RKO (cell line): ENCODE measurements around the gene GALNT9.
"Not testable (repeated sequence)": the region's sequence is repeated elsewhere in the genome, so short reads cannot be mapped to it uniquely, and the experiment has no call there.

ENCODE experiments used
- DNase-seq: peaks from one replicate; pipeline ENCODE4 v3.0.0-alpha.2; 2016; ENCODE audit warnings: low spot score

The GALNT9 gene

DNA sequence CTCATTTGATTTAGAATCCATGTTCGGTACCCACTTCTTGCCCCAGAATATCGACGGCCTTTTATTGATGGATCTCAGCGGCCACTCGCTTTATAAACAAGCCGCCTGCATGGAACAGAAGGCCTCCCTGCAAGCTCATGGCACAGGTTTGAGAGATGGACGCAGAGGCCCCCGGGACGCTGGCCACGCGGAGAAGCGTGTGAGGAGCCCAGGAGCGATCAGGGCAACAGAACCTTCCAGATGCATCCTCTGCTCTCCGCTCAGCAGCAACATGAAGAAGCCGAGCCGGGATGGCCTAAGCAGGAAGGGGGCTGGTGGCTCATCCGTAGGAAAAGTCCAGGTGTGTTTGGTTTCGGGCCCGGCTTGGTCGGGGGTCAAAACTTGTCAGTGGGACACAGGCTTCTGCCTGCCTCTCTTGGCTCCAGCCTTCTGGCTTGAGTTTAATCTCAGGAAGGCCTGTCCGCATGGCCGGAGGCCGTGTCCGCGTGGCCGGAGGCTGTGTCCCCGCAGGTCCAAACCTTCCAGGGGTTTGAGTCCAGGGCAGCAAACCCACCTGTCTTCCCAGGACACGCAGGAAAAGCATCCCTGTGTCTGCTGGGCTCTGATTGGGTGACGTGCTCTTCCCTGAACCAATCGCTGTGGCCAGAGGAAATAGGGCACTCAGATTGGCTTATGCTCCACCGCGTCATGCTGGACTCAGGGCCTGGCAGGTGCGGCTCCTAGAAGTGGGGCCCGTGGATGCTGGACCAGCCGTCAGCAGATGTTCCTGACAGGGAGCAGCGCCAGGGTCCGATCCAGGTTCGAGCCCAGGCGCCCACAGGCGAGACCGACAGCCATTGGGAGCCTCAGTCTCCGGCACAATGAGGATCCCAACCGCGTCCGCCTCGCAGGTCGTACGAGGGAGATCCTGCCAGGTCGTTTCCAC, 65.0 kb downstream of the GALNT9 start:
- no peak for DNase-seq

DNA sequence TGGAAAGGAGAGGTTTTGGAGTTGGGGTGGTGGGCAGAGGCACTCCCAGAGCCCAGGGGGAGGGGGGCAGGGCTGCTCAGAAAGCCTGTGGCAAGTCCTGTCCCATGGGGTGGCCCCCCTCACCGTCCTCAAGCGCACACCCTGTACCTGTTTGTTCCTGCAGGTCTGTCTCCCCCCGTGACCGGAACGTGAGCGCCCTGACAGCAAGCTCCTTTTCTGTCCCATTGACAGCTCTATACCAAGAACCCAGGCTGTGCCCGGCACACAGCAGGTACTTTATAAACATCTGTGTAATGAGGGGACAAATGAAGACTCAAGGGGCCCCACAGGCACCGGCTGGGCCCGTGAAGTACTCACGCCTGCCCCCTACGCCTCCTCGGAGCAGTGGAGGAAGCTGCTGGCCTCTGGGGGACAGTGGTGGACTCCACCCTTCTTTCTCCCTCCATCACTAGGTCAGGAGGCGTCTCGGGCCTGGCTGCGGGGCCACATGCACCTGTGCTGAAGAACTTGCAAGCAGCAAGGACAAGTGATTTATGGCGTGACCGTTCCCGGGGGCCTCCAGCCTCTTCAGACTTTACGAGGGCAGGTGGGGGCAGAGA, 65.8 kb downstream of the GALNT9 start:
- no peak for DNase-seq

- no peak for DNase-seq
Observed at GRCh38 chr12:132263061-132263360, 66.4 kb downstream of the GALNT9 start.

GRCh38 chr12:132262256-132263060, 66.9 kb downstream of the GALNT9 start:
- DNase-seq = no peak

DNA sequence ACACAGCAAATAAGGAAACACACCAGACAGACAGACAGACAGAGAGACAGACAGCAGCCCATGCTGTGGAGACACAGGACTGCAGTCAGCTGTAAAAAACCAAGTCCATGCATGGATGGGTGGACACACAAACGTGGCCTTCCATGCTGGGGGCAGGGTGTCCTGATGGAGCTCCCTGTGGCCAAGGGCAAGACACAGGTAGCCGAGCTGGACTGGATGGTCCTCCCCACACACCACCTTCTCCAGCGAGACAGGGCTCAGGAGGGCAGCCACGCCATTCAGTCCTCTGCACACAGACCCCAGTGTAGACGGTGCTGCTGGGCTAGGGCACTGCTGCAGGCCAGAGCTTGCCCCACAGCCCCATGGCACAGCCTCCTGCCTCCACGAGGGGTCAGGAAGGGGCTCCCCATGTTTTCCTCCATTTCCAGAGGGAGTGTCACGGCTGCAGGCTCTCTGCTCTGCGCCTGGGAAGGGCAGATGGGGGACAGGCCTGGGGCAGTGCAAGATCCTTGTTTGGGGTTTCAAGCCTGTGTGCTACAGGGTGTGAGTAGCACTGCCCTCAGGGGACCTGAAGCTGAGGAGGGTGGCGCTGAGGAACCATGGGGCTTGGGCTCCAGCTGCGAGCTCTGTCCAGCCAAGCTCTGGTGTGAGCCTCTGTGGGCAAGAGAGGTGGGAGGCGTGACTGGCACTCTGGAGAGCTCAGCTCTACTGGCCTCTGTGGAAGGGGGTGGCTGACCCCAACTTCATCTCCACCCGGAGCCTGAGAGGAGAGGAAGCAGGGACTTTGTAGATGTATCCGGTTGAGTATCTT, 67.9 kb downstream of the GALNT9 start:
- DNase-seq = no peak

- DNase-seq = no peak
Observed at GRCh38 chr12:132260721-132261120, 68.7 kb downstream of the GALNT9 start.

- no peak for DNase-seq
Observed at GRCh38 chr12:132259872-132260695, 69.3 kb downstream of the GALNT9 start.

DNA sequence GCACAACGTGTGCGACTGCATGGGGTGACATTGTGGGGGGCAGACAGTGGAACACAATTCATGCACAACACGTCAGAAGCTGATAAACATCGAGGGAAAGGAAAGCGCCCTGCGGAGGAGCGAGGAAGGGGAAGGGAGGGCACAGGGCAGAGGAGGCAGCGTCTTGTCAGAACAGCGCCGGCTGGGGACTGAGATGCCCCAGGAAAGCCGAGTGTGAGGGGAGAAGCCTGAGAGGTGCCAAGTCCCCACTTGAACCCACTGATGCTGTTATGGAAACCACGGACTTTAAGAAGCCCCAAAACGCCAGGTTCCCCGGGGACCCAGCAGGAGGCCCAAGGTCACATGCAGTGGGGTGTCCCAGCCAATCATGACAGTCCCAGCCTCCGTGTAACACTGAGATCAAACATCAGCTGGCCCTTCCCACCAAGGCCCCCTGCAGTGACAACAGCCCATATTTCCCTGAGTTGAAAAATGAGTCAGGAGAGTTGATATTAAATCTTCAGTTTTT, 70.0 kb downstream of the GALNT9 start:
- DNase-seq = no peak

DNA sequence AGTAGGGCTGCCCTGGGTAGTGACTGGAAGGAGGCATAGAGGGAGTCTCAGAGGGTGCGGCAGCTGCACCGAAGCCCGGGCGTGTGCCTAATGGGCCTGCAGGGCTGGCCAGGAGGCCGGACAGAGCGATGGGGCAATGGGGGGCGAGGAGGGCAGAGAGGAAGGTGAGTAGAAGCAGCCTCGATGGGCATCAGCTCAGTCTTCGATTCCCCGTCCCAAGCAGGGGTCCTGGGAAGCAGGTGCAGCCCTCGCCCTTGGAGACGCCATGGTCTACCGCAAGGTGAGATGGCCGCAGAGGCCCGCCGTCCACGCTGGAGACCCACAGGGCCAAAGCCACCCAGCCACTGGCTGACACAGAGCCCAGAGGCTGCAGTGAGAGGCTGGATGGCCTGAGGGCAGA, 70.8 kb downstream of the GALNT9 start:
- DNase-seq = no peak

DNA sequence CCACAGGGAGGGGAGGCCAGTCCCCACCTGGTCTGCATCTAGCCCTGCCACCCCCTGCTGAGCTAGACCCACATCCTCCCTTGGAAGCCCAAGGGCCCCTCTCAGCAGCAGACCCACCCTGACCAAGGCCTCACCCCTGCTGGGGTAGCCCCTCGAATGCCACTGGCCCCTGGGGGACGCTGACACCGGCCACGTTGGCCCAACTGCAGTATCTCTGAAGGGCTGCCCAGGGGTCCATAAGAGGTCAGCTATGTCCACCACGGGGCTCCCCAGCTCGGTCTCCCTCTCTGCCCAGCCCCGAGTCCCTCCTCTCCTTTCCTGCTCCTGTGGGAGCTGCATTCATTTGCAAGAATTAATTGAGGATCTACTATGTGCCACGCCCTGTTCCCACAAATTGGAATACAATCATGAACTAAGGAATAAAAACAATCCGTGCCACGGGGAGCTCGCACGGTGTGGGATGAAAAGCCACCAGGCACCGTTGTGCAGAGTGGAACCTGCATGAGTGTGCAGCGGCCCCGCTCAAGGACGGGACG, 71.4 kb downstream of the GALNT9 start:
- DNase-seq = no peak

DNA sequence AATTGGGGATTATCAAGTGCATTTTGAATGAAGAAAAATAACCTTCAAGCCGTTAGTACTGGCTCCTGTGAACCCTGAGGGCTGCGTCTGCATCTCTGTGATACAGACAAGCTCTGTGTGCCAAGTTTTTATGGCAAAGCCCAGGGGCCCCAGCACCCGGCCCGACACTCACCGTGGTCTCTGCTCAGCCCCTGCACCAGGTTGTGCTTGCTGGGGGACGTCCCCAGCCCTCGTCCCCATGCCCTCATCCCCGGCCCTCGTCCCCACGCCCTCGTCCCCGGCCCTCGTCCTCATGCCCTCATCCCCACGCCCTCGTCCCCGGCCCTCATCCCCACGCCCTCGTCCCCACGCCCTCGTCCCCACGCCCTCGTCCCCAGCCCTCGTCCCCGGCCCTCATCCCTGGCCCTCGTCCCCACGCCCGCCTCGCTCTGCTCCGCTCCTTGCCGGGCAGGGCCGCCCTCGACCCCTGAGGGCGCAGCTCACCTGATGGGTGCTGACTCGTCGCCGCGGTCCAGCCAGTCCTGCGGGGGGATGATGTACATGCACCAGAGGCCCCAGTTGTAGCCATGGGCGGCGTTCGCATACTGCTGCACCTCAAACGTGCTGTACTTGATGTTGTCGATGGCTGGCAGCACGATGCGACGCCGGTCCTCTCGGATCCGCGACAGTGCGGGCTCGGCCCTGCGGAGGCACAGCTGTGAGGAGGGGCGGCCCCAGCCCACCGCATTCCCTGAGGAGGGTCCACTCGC, 72.0 kb downstream of the GALNT9 start:
- DNase-seq = no peak

DNA sequence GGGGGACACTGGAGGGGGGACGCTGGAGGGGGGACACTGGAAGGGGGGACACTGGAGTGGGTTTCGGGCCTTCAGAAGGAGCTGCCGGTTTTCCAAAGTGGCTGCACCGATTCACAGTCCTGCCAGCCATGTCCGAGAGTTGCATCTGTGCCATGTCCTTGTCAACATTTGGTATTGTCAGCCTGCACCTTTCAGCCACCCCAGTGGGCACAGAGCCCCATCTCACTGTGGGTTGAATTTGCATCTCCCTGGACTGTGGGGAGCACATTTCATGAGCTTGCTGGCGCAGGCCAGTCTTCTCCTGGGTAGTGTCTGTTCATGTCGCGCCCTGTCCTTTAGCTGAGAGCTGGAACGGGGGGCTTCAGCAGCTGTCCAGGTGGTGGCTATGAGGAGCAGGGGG, 72.7 kb downstream of the GALNT9 start:
- DNase-seq = no peak

GRCh38 chr12:132255642-132256041, 73.7 kb downstream of the GALNT9 start:
- no peak for DNase-seq

DNA sequence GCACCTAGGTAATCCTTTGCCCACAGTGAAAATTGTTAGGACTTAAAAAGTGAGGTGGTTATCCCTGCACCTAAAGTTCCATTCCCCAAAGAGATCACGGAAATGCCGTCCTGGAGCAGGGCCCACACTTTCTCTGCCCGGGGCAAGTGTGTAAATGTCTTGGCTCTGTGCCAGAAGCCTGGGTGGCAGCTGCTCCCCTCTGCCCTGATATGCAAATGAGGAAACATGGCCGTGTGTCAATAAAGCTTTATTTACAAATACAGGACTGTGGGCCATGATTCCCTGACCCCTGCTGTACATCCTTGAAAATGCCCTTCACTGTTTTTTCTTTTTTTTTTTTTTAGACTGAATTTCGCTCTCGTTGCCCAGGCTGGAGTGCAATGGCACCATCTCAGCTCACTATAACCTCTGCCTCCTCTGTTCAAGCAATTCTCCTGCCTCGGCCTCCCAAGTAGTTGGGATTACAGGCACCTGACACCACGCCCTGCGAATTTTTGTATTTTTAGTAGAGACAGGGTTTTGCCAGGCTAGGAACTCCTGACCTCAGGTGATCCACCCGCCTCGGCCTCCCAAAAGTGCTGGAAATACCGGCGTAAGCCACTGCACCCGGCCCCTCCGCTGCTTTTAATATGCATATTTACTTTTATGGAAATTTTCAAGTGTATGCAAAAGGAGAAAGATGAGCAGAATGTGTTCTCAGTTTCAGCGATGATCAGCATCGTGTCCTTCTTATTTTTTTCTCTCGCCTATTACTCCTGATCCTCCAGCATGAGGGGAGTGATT, 75.5 kb downstream of the GALNT9 start:
- no peak for DNase-seq

DNA sequence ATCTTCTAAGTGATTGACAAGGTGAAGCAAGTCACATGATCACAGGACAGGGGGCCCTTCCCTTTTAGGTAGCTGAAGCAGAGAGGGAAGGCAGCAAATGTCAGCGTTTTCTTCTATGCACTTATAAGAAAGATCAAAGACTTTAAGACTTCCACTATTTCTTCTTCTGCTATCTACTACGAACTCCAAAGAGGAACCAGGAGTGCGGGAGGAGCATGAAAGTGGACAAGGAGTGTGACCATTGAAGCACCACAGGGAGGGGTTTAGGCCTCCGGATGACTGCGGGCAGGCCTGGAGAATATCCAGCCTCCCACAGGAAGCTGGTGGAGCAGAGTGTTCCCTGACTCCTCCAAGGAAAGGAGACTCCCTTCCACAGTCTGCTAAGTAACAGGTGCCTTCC, 76.4 kb downstream of the GALNT9 start:
- not testable (repeated sequence) for DNase-seq

DNA sequence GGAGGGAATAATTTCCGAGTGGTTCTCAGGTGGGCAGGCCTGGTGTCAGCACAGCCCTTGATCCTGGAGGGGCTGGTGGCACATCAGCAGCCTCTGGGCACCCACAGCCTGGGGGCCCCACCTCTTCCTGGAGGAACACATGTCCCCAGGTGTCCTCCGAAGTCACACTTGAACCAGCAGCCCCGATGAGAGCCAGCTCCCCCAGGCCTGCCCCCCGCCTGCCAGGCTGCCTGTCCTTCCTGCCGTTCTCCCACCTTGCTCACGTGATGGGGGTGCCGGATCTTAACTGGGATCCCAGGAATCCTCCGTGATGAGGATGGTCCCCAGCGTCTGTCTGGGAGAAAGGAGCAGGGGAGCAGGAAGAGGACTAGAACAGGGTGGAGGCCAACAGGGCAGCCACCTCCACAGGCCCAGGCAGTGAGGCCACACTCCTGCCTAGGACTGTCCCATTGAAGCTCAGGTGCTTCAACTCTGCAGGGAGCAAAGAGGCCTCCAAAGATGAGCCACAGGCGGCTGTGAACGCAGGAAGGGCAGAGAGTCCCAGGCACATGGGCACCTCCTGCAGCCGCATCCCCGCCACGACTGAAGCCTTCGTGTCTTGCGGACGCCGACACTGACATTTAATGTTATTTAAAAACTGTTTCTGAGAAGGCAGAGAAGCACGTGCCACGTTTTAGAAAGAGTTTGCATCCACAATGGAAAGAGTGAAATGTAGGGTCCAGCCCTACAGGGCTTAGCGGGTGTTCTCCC, 77.5 kb downstream of the GALNT9 start:
- no peak for DNase-seq

- no peak for DNase-seq
Observed at GRCh38 chr12:132251310-132251709, 78.1 kb downstream of the GALNT9 start.

DNA sequence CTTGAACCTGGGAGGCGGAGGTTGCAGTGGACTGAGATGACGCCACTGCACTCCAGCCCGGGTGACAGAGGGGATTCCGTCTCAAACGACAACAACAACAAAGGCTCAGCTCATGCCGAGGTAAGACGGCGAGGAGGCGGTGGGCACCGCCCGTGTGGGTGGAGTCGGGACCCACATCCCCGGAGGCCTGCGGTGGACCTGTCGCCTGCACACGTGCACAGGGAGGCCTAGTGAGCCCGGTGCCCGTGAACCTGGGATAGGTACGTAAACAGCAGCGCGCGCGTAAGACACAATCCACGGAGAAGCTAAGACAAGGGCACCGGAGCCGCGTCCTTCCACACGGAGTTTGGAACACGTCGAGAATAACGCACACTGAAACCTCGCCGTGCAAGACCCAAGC, 78.7 kb downstream of the GALNT9 start:
- no peak for DNase-seq
